Hepatocyte (in vitro differentiated cells): ENCODE measurements around the gene SNAPC2. TPM values are rescaled to one million over a fixed set of nuclear protein-coding genes. Genes with fewer than 3 reads are reported as not detected.

Experiments
- DNase-seq: peaks from one replicate; pipeline ENCODE4 v3.0.0-alpha.2; 2016; ENCODE audit warnings: low spot score
- H2AFZ ChIP-seq: fragments of 200-600 bp; sonication (generic); 2 replicates; pipeline ENCODE4 v1.6.0; 2016; ENCODE audit warnings: antibody characterized with exemption, mild to moderate bottlenecking
- H3K27ac ChIP-seq: fragments of 200-600 bp; sonication (generic); 2 replicates; pipeline ENCODE4 v1.5.1; 2016; ENCODE audit warnings: mild to moderate bottlenecking
- H3K27me3 ChIP-seq: fragments of 200-600 bp; sonication (generic); 2 replicates; pipeline ENCODE4 v1.6.1; 2016
- H3K36me3 ChIP-seq: fragments of 200-600 bp; sonication (generic); replicated peaks from 2 replicates; pipeline ENCODE4 v1.5.1; 2016; ENCODE audit warnings: low read depth; ENCODE audit not compliant: insufficient read depth
- H3K4me1 ChIP-seq: fragments of 200-600 bp; sonication (generic); 2 replicates; pipeline ENCODE4 v1.5.1; 2016; ENCODE audit warnings: mild to moderate bottlenecking, moderate library complexity; ENCODE audit not compliant: insufficient read depth
- H3K4me2 ChIP-seq: fragments of 200-600 bp; sonication (generic); 2 replicates; pipeline ENCODE4 v1.6.0; 2016
- H3K4me3 ChIP-seq: fragments of 200-600 bp; sonication (generic); 2 replicates; pipeline ENCODE4 v1.5.1; 2016; ENCODE audit warnings: mild to moderate bottlenecking
- H3K79me2 ChIP-seq: fragments of 200-600 bp; sonication (generic); 2 replicates; pipeline ENCODE4 v1.6.0; 2017; ENCODE audit warnings: mild to moderate bottlenecking
- H3K9me2 ChIP-seq: fragments of 200-600 bp; sonication (generic); replicated peaks from 2 replicates; pipeline ENCODE4 v1.6.0; 2017; ENCODE audit warnings: mild to moderate bottlenecking; ENCODE audit not compliant: insufficient read depth
- H3K9me3 ChIP-seq: fragments of 200-600 bp; sonication (generic); 2 replicates; pipeline ENCODE4 v1.5.1; 2016; ENCODE audit warnings: low read depth, mild to moderate bottlenecking
- H4K20me1 ChIP-seq: fragments of 200-600 bp; sonication (generic); 2 replicates; pipeline ENCODE4 v1.6.0; 2016; ENCODE audit warnings: mild to moderate bottlenecking; ENCODE audit not compliant: insufficient read depth, poor library complexity, severe bottlenecking
- EZH2 ChIP-seq: fragments of 200-600 bp; sonication (generic); IDR thresholded peaks from 2 replicates; pipeline ENCODE4 v1.6.1; 2016; ENCODE audit warnings: antibody characterized with exemption, mild to moderate bottlenecking, borderline replicate concordance
- EZH2phosphoT487 ChIP-seq: fragments of 200-600 bp; sonication (generic); IDR thresholded peaks from one replicate; pipeline ENCODE4 v1.6.1; 2018; ENCODE audit warnings: antibody characterized with exemption, mild to moderate bottlenecking, low read depth, moderate library complexity; ENCODE audit not compliant: unreplicated experiment, severe bottlenecking
- WGBS: methylation state at CpG from one replicate; pipeline ENCODE4 v1.1.6; 2016; ENCODE audit warnings: low lambda C conversion rate; ENCODE audit errors: missing lambda C conversion rate; 5-methylcytosine and 5-hydroxymethylcytosine counted together
- polyA plus RNA-seq: library from polyadenylated mRNA; unstranded; fragments of >200 nt; fragmentation: Nextera tagmentation; extraction: Ambion mirVana; gene quantifications from 2 replicates; pipeline ENCODE4 v1.2.1, GENCODE V29; 2016
- total RNA-seq: library from RNA; depleted of rRNA; stranded (reverse); fragments of >200 nt; gene quantifications from 2 replicates; pipeline ENCODE4 v1.2.3, GENCODE V29; 2014
- TF ChIP-seq, protein P1 (sequence below): fragments of 200-600 bp; sonication (generic); IDR thresholded peaks from 2 replicates; pipeline ENCODE4 v1.5.1; 2016; ENCODE audit warnings: antibody characterized with exemption, mild to moderate bottlenecking; ENCODE audit not compliant: poor library complexity

Gene SNAPC2
- total and polyA plus RNA-seq, 2 experiments from 2014 or later, result 11.8 to 17.5 TPM

DNA sequence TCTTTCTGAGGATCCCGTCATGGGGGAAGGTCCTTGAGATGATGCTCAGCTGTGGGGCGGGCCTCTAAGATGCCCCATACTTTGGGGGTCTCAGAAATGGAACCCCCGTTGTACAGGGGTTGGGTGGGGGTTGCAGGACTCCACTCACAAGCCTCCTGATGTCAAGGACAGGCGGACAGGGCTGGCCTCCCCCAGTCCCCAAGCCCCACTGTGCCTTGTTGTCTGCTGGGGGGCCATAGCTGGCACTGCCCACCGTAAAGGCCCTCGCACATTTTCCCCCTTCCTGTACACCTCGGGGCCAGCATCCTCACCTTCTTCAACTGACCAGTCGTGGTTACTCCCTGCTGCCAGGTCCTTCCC is 2.7 kb downstream of the SNAPC2 start:
- Histone ChIP-seq H3K4me2 (no peak overlapping the region), H3K36me3 (no peaks in the 10 kb centered on the region), H3K4me1 (peaks cover 23% of the 10 kb centered on the region), H3K27me3 (peaks cover under 1% of the 10 kb centered on the region), H2AFZ (no peak overlapping the region), H3K27ac (no peak overlapping the region), H3K4me3 (no peak overlapping the region), H3K79me2 (no peaks in the 10 kb centered on the region), H4K20me1 (no peaks in the 10 kb centered on the region), H3K9me3 (no peaks in the 10 kb centered on the region), H3K9me2 (no peaks in the 10 kb centered on the region)
- no peak for DNase-seq
- TF ChIP-seq EZH2phosphoT487, result no peak
- no peak for TF ChIP-seq EZH2
- TF ChIP-seq, protein P1, sequence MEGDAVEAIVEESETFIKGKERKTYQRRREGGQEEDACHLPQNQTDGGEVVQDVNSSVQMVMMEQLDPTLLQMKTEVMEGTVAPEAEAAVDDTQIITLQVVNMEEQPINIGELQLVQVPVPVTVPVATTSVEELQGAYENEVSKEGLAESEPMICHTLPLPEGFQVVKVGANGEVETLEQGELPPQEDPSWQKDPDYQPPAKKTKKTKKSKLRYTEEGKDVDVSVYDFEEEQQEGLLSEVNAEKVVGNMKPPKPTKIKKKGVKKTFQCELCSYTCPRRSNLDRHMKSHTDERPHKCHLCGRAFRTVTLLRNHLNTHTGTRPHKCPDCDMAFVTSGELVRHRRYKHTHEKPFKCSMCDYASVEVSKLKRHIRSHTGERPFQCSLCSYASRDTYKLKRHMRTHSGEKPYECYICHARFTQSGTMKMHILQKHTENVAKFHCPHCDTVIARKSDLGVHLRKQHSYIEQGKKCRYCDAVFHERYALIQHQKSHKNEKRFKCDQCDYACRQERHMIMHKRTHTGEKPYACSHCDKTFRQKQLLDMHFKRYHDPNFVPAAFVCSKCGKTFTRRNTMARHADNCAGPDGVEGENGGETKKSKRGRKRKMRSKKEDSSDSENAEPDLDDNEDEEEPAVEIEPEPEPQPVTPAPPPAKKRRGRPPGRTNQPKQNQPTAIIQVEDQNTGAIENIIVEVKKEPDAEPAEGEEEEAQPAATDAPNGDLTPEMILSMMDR, result no peak
- WGBS, result 96% methylated on average over 6 of the region's 8 CpGs

DNA sequence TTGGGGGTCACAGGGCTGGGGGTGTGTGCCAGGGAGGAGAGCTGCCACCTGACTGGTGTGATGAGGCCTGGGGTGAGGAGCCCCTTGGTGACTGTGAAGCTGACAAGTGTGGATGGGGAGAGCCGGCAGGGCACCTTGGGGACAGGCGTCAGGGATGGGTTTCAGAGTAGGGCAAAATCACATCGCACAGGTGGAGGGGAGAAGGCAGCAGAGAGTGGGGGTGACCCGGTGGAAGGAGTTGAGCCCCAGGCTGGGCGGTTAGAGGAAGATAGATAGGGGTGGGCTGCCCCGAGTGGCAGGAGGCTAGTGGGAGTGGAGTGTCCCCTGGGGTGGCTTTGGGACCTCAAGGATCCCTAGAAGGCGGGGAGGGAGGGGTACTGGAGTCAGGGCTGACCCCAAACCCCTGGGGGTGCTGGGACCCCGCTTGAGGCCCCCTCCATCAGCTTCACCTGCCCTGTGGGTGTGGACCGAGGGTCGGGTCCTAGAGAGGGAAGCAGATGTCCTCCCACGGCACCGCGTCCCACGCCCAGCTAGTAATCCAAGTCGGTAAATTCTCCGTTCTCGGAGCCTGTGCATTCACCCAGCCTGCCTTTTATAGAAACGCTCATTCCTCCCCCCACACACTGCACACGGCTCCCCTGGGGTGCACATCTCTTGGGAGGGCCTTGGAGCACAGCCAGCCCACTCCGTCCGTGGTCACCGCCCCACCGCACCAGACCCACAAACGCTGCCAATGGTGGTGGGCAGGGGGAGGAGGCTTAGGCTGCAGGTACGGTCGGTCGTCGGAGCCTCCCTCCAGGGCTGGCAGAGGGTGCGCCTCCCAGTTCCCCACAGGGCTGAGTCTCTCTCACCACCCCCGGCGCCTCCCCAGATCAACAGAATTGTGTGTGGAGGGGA is 3.4 kb downstream of the SNAPC2 start:
- H4K20me1 ChIP-seq, result no peaks in the 10 kb centered on the region
- no peak overlapping the region for H3K4me3 ChIP-seq
- no peaks in the 10 kb centered on the region for H3K9me2 ChIP-seq
- H3K27ac ChIP-seq, result no peak overlapping the region
- no peak overlapping the region for H3K4me2 ChIP-seq
- TF ChIP-seq EZH2 (no peak), EZH2phosphoT487 (no peak)
- TF ChIP-seq, protein P1, result no peak
- H2AFZ ChIP-seq, result no peak overlapping the region
- H3K4me1 ChIP-seq, result peaks cover 23% of the 10 kb centered on the region
- no peaks in the 10 kb centered on the region for H3K36me3 ChIP-seq
- H3K27me3 ChIP-seq, result no peaks in the 10 kb centered on the region
- no peaks in the 10 kb centered on the region for H3K79me2 ChIP-seq
- WGBS, result 90% methylated on average over 30 of the region's 31 CpGs
- DNase-seq, result no peak
- H3K9me3 ChIP-seq, result no peaks in the 10 kb centered on the region

DNA sequence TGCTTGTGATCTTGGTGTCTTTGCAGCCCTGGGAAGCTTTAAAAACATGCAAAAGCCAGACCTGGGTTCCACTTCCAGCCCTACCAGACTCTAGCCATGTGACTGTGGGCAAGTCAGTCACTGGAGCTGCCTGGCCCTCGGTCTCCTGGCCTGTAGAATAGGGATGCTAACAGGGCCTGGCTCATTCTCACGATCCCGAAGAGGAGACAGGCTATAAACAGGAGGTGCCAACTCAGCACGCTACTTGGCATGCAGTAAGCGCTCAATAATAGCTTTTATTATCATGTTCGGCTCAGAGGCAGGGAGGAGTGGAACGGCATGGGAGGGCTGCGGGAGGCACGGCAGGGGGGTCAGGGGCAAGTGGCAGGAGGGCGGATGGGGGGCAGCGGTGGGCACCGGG is 4.1 kb downstream of the SNAPC2 start:
- peaks cover 30% of the 10 kb centered on the region for H3K4me1 ChIP-seq
- no peak overlapping the region for H3K27ac ChIP-seq
- H2AFZ ChIP-seq, result no peak overlapping the region
- no peaks in the 10 kb centered on the region for H3K9me3 ChIP-seq
- no peaks in the 10 kb centered on the region for H4K20me1 ChIP-seq
- H3K4me2 ChIP-seq, result no peak overlapping the region
- TF ChIP-seq, protein P1, result no peak
- TF ChIP-seq EZH2 (no peak), EZH2phosphoT487 (no peak)
- H3K27me3 ChIP-seq, result no peaks in the 10 kb centered on the region
- DNase-seq, result no peak
- H3K36me3 ChIP-seq, result no peaks in the 10 kb centered on the region
- WGBS, result 91% methylated on average over 7 of the region's 12 CpGs
- no peaks in the 10 kb centered on the region for H3K79me2 ChIP-seq
- no peak overlapping the region for H3K4me3 ChIP-seq
- H3K9me2 ChIP-seq, result no peaks in the 10 kb centered on the region
